OCI-LY7 (cell line): ENCODE results near the gene ABHD1. TPM values are rescaled to one million over a fixed set of nuclear protein-coding genes. Genes with fewer than 3 reads are reported as not detected.

ENCODE experiments used
- BruUV-seq: library from RNA; stranded (reverse); fragments of 400-500 nt; replicated peaks from 2 replicates; lab custom pipeline; 2021; lab: Mats Ljungman, UMichigan
- CTCF ChIA-PET: fragments of 300-600 bp; sonication (Branson Sonifier 250); formaldehyde crosslinking; loops from one replicate; lab custom pipeline; 2022; ENCODE audit warnings: antibody characterized with exemption; ENCODE audit not compliant: unreplicated experiment; lab: Charles Lee
- POLR2A ChIA-PET: fragments of 300-600 bp; sonication (Branson Sonifier 250); formaldehyde crosslinking; loops from one replicate; lab custom pipeline; 2022; ENCODE audit warnings: antibody characterized with exemption; lab: Charles Lee
- DNase-seq: peaks from one replicate; pipeline ENCODE4 v3.0.0-alpha.2; 2015; ENCODE audit warnings: low spot score
- H2AFZ ChIP-seq: fragments of 200-600 bp; sonication (generic), shearing (Covaris generic); 2 replicates; pipeline ENCODE4 v1.6.1; 2014; ENCODE audit warnings: mild to moderate bottlenecking, antibody characterized with exemption, low read length, moderate library complexity
- H3K27ac ChIP-seq: fragments of 200-600 bp; sonication (generic); 2 replicates; pipeline ENCODE4 v1.5.1; 2014; ENCODE audit warnings: mixed run types, low read depth, mild to moderate bottlenecking, moderate library complexity, low read length, inconsistent platforms; ENCODE audit not compliant: poor library complexity, severe bottlenecking
- H3K36me3 ChIP-seq: fragments of 200-600 bp; sonication (generic); 2 replicates; pipeline ENCODE4 v1.6.1; 2014; ENCODE audit warnings: mild to moderate bottlenecking, antibody characterized with exemption, low read length, moderate library complexity, mixed read lengths; ENCODE audit not compliant: insufficient read depth
- H3K4me1 ChIP-seq: fragments of 200-600 bp; sonication (generic); 2 replicates; pipeline ENCODE4 v1.5.1; 2014; ENCODE audit warnings: mild to moderate bottlenecking, low read length; ENCODE audit not compliant: insufficient read depth, poor library complexity, severe bottlenecking
- H3K4me2 ChIP-seq: fragments of 200-600 bp; sonication (generic); 2 replicates; pipeline ENCODE4 v1.6.1; 2014; ENCODE audit warnings: mild to moderate bottlenecking, low read length
- H3K4me3 ChIP-seq: fragments of 200-600 bp; sonication (generic); 2 replicates; pipeline ENCODE4 v1.5.1; 2014; ENCODE audit warnings: mild to moderate bottlenecking, low read depth, low read length; ENCODE audit not compliant: poor library complexity, severe bottlenecking
- H3K79me2 ChIP-seq: fragments of 200-600 bp; sonication (generic); 2 replicates; pipeline ENCODE4 v1.6.1; 2016; ENCODE audit warnings: low read depth, mild to moderate bottlenecking, low read length, moderate library complexity, mixed read lengths; ENCODE audit not compliant: insufficient read depth
- H3K9me2 ChIP-seq: fragments of 200-600 bp; sonication (generic); 2 replicates; pipeline ENCODE4 v1.6.1; 2016; ENCODE audit warnings: mild to moderate bottlenecking, low read length, mixed read lengths; ENCODE audit not compliant: insufficient read depth
- H3K9me3 ChIP-seq: fragments of 200-600 bp; sonication (generic); 2 replicates; pipeline ENCODE4 v1.6.1; 2014; ENCODE audit warnings: mild to moderate bottlenecking, mixed run types, low read length, mixed read lengths
- H4K20me1 ChIP-seq: fragments of 200-600 bp; sonication (generic); 2 replicates; pipeline ENCODE4 v1.6.1; 2014; ENCODE audit warnings: mild to moderate bottlenecking, antibody characterized with exemption, low read length, moderate library complexity, mixed read lengths; ENCODE audit not compliant: insufficient read depth
- CTCF ChIP-seq: fragments of 200-600 bp; sonication (generic); conservative IDR thresholded peaks from 2 replicates; pipeline ENCODE4 v1.5.1; 2014; ENCODE audit warnings: mild to moderate bottlenecking, antibody characterized with exemption, low read length, moderate library complexity, mixed read lengths
- EZH2phosphoT487 ChIP-seq: fragments of 200-600 bp; sonication (generic); IDR thresholded peaks from 2 replicates; pipeline ENCODE4 v1.6.1; 2018; ENCODE audit warnings: low read depth, borderline replicate concordance, mild to moderate bottlenecking, mixed run types, antibody characterized with exemption, low read length, moderate library complexity, mixed read lengths
- intact Hi-C: fragments of 100-400 bp; cut with micrococcal nuclease; formaldehyde crosslinking; loops from one replicate; pipeline ENCODE4 v1.10.0; 2022; ENCODE audit not compliant: unreplicated experiment
- total RNA-seq, 2 experiments: library from RNA; depleted of rRNA in 1 of 2; stranded (reverse); fragments of >200 nt in 1 of 2; shearing (Covaris generic) in 1 of 2; gene quantifications; 2 replicates each; pipeline ENCODE4 v1.2.3, GENCODE V29; 2014 to 2022

ABHD1 gene
- total RNA-seq, 2 experiments from 2014 or later: not detected

GRCh38 chr2:27082773-27083409, 40.7 kb upstream of the ABHD1 start:
- Histone ChIP-seq H3K79me2 (no peaks in the 10 kb centered on the region), H4K20me1 (no peaks in the 10 kb centered on the region), H3K4me2 (no peak overlapping the region), H3K9me2 (no peaks in the 10 kb centered on the region), H3K4me3 (no peak overlapping the region), H2AFZ (no peak overlapping the region), H3K27ac (no peak overlapping the region), H3K9me3 (no peaks in the 10 kb centered on the region), H3K4me1 (peaks cover 47% of the 10 kb centered on the region), H3K36me3 (no peaks in the 10 kb centered on the region)
- no peak for DNase-seq
- intact Hi-C loops: no loop called here
- TF ChIP-seq EZH2phosphoT487 (no peak), CTCF (no peak)
- CTCF ChIA-PET: no interaction called here
- BruUV-seq: no TSS peak
- POLR2A ChIA-PET: interaction anchor here (0.8 to 1.8 kb wide), 3 partner anchors 12 to 43 kb away, joined by 3 to 4 read pairs (median 3); partner anchors contain the start of gene OST4

DNA sequence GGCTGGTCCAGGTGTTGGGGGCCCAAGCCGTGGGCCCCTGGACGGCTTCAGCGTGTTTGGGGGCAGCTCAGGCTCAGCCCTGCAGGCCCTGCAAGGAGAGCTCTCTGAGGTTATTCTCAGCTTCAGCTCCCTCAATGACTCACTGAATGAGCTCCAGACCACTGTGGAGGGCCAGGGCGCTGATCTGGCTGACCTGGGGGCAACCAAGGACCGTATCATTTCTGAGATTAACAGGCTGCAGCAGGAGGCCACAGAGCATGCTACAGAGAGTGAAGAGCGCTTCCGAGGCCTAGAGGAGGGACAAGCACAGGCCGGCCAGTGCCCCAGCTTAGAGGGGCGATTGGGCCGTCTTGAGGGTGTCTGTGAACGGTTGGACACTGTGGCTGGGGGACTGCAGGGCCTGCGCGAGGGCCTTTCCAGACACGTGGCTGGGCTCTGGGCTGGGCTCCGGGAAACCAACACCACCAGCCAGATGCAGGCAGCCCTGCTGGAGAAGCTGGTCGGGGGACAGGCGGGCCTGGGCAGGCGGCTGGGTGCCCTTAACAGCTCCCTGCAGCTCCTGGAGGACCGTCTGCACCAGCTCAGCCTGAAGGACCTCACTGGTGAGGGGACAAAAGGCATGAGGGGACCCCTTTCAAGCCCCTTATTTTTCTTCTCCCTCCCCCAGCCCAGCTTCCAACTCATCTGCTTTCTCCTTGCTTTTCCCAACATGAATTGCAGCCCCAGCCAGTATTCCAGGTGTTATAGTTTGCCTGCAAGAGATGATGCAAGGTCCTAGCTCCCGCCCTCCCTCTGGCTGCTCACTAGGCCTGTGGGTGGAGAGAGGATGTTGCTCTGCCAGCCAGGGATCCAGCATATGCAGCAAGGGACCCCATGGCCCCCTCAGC, 40.0 kb upstream of the ABHD1 start:
- H3K36me3 ChIP-seq: no peaks in the 10 kb centered on the region

More for the DNA sequence above, 40.0 kb upstream of the ABHD1 start:
- Histone ChIP-seq H3K9me3 (no peaks in the 10 kb centered on the region), H3K27ac (no peak overlapping the region), H3K4me2 (no peak overlapping the region), H4K20me1 (no peaks in the 10 kb centered on the region), H3K4me1 (peaks cover 54% of the 10 kb centered on the region), H3K4me3 (no peak overlapping the region), H2AFZ (no peak overlapping the region), H3K9me2 (no peaks in the 10 kb centered on the region), H3K79me2 (no peaks in the 10 kb centered on the region)
- no peak for DNase-seq
- intact Hi-C loops: no loop called here
- TF ChIP-seq CTCF (no peak), EZH2phosphoT487 (no peak)
- ChIA-PET POLR2A (interaction anchor here (0.7 to 1.7 kb wide), 2 partner anchors 31 to 33 kb away, joined by 3 read pairs; no protein-coding TSS in a partner anchor), CTCF (interaction anchor here (0.9 kb wide), 1 partner anchor 11 kb away, joined by 3 read pairs; no protein-coding TSS in a partner anchor)
- no TSS peak for BruUV-seq
